ENCODE data around the gene APCDD1.

Gene APCDD1

DNA sequence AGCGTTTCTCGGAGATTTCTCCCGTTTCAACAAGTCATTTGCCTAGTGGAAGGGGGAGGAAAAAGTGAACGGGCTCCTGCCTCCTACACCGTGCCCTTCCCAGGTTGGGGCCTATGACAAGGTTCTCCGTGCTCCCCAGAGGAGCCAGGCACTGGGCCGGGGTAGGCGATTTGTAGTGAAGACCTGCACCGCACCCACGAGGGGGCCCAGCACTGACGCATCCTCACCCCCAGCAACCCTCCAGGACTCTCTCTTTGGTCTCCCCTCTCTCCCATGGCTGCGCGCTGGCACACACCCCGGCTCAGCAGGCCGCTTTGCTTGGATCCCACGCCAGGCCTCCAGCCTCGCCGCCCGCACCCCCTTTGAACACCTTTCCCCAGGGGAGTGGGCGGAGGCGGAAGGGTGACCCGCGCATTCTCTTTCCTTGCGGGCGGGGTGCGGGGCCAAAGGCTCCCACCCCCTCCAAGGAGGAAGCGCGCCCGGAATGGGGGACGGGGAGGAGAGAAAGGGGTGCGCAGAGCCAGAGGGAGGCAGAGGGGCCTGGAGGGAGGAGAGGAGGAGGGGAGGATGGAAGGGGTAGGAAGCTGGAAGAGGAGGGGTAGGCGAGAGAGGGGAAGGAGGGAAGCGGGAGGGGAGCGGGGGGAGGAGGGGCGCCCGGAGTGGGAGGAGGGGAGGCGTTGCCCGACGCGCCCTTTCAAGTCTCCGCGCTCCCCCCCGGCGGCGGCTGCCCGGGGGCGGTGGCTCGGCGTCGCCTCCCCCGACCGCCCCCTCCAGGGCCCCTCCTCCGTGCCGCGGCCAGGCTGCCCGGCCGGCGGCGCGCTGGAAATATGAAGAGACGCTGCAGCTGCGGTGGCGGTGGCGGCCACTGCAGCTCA is at the start of gene APCDD1:
Gene APCDD1, plus strand, starts transcription at position 830 of the 875 bp plus-strand sequence. CDS start 347 bp downstream, outside the sequence.
- TF ChIP-seq ZBTB7A (IDR thresholded peaks at IDR 0.05; ENCODE audit: low read depth), result peak; percentile 55; the same call in 1 of the 2 replicates
- TF ChIP-seq NFIC (IDR thresholded peaks at IDR 0.05), result no peak
- no peak for TF ChIP-seq RAD21 (IDR thresholded peaks at IDR 0.05; ENCODE audit: low read depth)

GRCh38 chr18:10405014-10405493 is 49.4 kb upstream of the APCDD1 start:
- TF ChIP-seq, protein P1, sequence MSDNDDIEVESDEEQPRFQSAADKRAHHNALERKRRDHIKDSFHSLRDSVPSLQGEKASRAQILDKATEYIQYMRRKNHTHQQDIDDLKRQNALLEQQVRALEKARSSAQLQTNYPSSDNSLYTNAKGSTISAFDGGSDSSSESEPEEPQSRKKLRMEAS (IDR thresholded peaks at IDR 0.05), result no peak
- TF ChIP-seq RAD21 (IDR thresholded peaks at IDR 0.05; ENCODE audit: low read depth) (no peak), EP300 (IDR thresholded peaks at IDR 0.05; ENCODE audit: borderline replicate concordance) (no peak), YY1 (IDR thresholded peaks at IDR 0.05; ENCODE audit: low read depth) (no peak), CREB1 (IDR thresholded peaks at IDR 0.05; ENCODE audit: low read depth) (no peak), FOXM1 (IDR thresholded peaks at IDR 0.05; ENCODE audit: borderline replicate concordance, low read depth) (no peak), NFIC (IDR thresholded peaks at IDR 0.05) (no peak), USF1 (IDR thresholded peaks at IDR 0.05) (no peak), EGR1 (IDR thresholded peaks at IDR 0.05) (no peak), TAF1 (IDR thresholded peaks at IDR 0.05; ENCODE audit: low read depth) (no peak), REST (IDR thresholded peaks at IDR 0.05; ENCODE audit: low read depth) (no peak), CEBPB (IDR thresholded peaks at IDR 0.05) (no peak), ZBTB7A (IDR thresholded peaks at IDR 0.05; ENCODE audit: low read depth) (no peak), TCF12 (IDR thresholded peaks at IDR 0.05; ENCODE audit: low read depth) (no peak), TEAD4 (IDR thresholded peaks at IDR 0.05) (no peak)

- TF ChIP-seq TAF1 (IDR thresholded peaks at IDR 0.05; ENCODE audit: low read depth) (no peak), YY1 (IDR thresholded peaks at IDR 0.05; ENCODE audit: low read depth) (no peak)
Observed at GRCh38 chr18:10405816-10406663, 48.4 kb upstream of the APCDD1 start.

DNA sequence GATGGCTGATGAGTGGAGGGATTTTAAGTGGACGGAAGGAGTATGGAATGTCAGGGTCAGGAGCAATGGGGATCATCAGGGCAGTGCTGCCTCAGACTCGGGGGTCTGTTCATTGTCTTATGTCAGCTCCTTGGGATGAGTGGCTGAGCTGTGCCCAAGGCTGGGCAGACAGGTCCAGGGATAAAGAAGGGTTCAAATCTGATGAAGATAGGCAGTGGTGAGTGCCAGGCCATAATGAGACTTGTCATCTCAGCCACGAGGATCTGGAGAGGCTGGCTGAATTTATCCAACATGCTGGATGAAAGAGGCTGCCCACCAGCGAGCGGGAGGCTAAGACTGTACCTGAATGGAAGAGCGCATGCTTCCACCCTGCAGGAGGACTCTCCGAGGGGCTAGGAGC is 46.3 kb upstream of the APCDD1 start:
- TF ChIP-seq TCF12 (IDR thresholded peaks at IDR 0.05; ENCODE audit: low read depth) (no peak), TEAD4 (IDR thresholded peaks at IDR 0.05) (no peak), YY1 (IDR thresholded peaks at IDR 0.05; ENCODE audit: low read depth) (no peak)

- TF ChIP-seq REST (IDR thresholded peaks at IDR 0.05; ENCODE audit: low read depth), result no peak
- TF ChIP-seq NFIC (IDR thresholded peaks at IDR 0.05), result no peak
- no peak for TF ChIP-seq RAD21 (IDR thresholded peaks at IDR 0.05; ENCODE audit: low read depth)
- TF ChIP-seq TAF1 (IDR thresholded peaks at IDR 0.05; ENCODE audit: low read depth), result no peak
- no peak for TF ChIP-seq TCF12 (IDR thresholded peaks at IDR 0.05; ENCODE audit: low read depth)
- TF ChIP-seq CREB1 (IDR thresholded peaks at IDR 0.05; ENCODE audit: low read depth), result no peak
- no peak for TF ChIP-seq USF1 (IDR thresholded peaks at IDR 0.05)
- no peak for TF ChIP-seq YY1 (IDR thresholded peaks at IDR 0.05; ENCODE audit: low read depth)
- TF ChIP-seq ZBTB7A (IDR thresholded peaks at IDR 0.05; ENCODE audit: low read depth), result no peak
- no peak for TF ChIP-seq EGR1 (IDR thresholded peaks at IDR 0.05)
- no peak for TF ChIP-seq TEAD4 (IDR thresholded peaks at IDR 0.05)
- TF ChIP-seq, protein P1 (IDR thresholded peaks at IDR 0.05), result no peak
- TF ChIP-seq CEBPB (IDR thresholded peaks at IDR 0.05), result no peak
- TF ChIP-seq FOXM1 (IDR thresholded peaks at IDR 0.05; ENCODE audit: borderline replicate concordance, low read depth), result no peak
Observed at GRCh38 chr18:10409041-10409440, 45.4 kb upstream of the APCDD1 start.

All from Ishikawa (cell line).